ENCODE data around the gene MRPL27.

Gene MRPL27

GRCh38 chr17:50359998-50360461 lies 13.0 kb downstream of the MRPL27 start:
- H3K4me3 ChIP-seq (ENCODE audit: low read depth, low read length): no peak overlapping the region
- DNase-seq: no peak
- H3K27ac ChIP-seq: no peak overlapping the region
- H3K9me3 ChIP-seq (ENCODE audit: severe bottlenecking): no peaks in the 10 kb centered on the region
- peaks cover 53% of the 10 kb centered on the region for H3K36me3 ChIP-seq
- H3K27me3 ChIP-seq (ENCODE audit: insufficient read depth, low read depth, severe bottlenecking): no peaks in the 10 kb centered on the region
- no peak for TF ChIP-seq CTCF (IDR thresholded peaks at IDR 0.05; ENCODE audit: low read depth, low read length)

GRCh38 chr17:50359005-50359699 lies 13.8 kb downstream of the MRPL27 start:
- TF ChIP-seq CTCF (IDR thresholded peaks at IDR 0.05; ENCODE audit: low read depth, low read length): no peak
- H3K4me3 ChIP-seq (ENCODE audit: low read depth, low read length): no peak overlapping the region
- DNase-seq: no peak
- H3K9me3 ChIP-seq (ENCODE audit: severe bottlenecking): no peaks in the 10 kb centered on the region
- H3K27ac ChIP-seq: no peak overlapping the region
- H3K27me3 ChIP-seq (ENCODE audit: insufficient read depth, low read depth, severe bottlenecking): no peaks in the 10 kb centered on the region
- peaks cover 59% of the 10 kb centered on the region for H3K36me3 ChIP-seq

- H3K9me3 ChIP-seq (ENCODE audit: severe bottlenecking): no peaks in the 10 kb centered on the region
- no peak overlapping the region for H3K27ac ChIP-seq
- DNase-seq: no peak
- no peak overlapping the region for H3K4me3 ChIP-seq (ENCODE audit: low read depth, low read length)
- TF ChIP-seq CTCF (IDR thresholded peaks at IDR 0.05; ENCODE audit: low read depth, low read length): no peak
- H3K27me3 ChIP-seq (ENCODE audit: insufficient read depth, low read depth, severe bottlenecking): no peaks in the 10 kb centered on the region
- H3K36me3 ChIP-seq: peaks cover 62% of the 10 kb centered on the region
These were observed 14.8 kb downstream of the MRPL27 start for GRCh38 chr17:50358177-50358576.

GRCh38 chr17:50356892-50357510 lies 16.0 kb downstream of the MRPL27 start:
- H3K4me3 ChIP-seq (ENCODE audit: low read depth, low read length): no peak overlapping the region
- no peaks in the 10 kb centered on the region for H3K27me3 ChIP-seq (ENCODE audit: insufficient read depth, low read depth, severe bottlenecking)
- no peak for TF ChIP-seq CTCF (IDR thresholded peaks at IDR 0.05; ENCODE audit: low read depth, low read length)
- peaks cover 62% of the 10 kb centered on the region for H3K36me3 ChIP-seq
- no peak overlapping the region for H3K27ac ChIP-seq
- DNase-seq: no peak
- H3K9me3 ChIP-seq (ENCODE audit: severe bottlenecking): no peaks in the 10 kb centered on the region

GRCh38 chr17:50356418-50356817 lies 16.6 kb downstream of the MRPL27 start:
- TF ChIP-seq CTCF (IDR thresholded peaks at IDR 0.05; ENCODE audit: low read depth, low read length): no peak
- no peak overlapping the region for H3K4me3 ChIP-seq (ENCODE audit: low read depth, low read length)
- DNase-seq: no peak
- H3K27me3 ChIP-seq (ENCODE audit: insufficient read depth, low read depth, severe bottlenecking): no peaks in the 10 kb centered on the region
- H3K27ac ChIP-seq: no peak overlapping the region
- peaks cover 62% of the 10 kb centered on the region for H3K36me3 ChIP-seq
- H3K9me3 ChIP-seq (ENCODE audit: severe bottlenecking): no peaks in the 10 kb centered on the region
